Liver (tissue), 9 donors: Measurements from ENCODE around the gene ERGIC1. TPM values are rescaled to one million over a fixed set of nuclear protein-coding genes. Genes with fewer than 3 reads are reported as not detected.

Experiments
- DNase-seq: peaks from one replicate; pipeline ENCODE4 v3.0.0-alpha.2; 2017; ENCODE audit warnings: low spot score
- H3K27ac ChIP-seq, 2 donors: one replicate each; pipeline ENCODE4 v1.7.0; 2013; ENCODE audit warnings: inconsistent platforms in 2 of 2, low read length in 2 of 2, control low read depth in 1 of 2, low read depth in 1 of 2, mild to moderate bottlenecking in 1 of 2
- H3K27me3 ChIP-seq, 4 donors: one replicate each; pipeline versions ENCODE4 v1.6.1 to v1.7.0; 2013; ENCODE audit warnings: low read length in 3 of 4, inconsistent platforms in 1 of 4, mild to moderate bottlenecking in 1 of 4, moderate library complexity in 1 of 4; ENCODE audit not compliant: control insufficient read depth in 4 of 4, insufficient read depth in 4 of 4
- H3K36me3 ChIP-seq, 4 donors: one replicate each; pipeline versions ENCODE4 v1.6.1 to v1.7.0; 2013; ENCODE audit warnings: low read length in 3 of 4, mild to moderate bottlenecking in 3 of 4, low read depth in 1 of 4, moderate library complexity in 1 of 4; ENCODE audit not compliant: control insufficient read depth in 4 of 4, insufficient read depth in 3 of 4
- H3K4me1 ChIP-seq, 4 donors: one replicate each; pipeline versions ENCODE4 v1.6.1 to v1.7.0; 2013; ENCODE audit warnings: low read length in 3 of 4, mild to moderate bottlenecking in 3 of 4, moderate library complexity in 1 of 4; ENCODE audit not compliant: control insufficient read depth in 4 of 4, insufficient read depth in 4 of 4
- H3K4me3 ChIP-seq, 3 donors: one replicate each; pipeline versions ENCODE4 v1.6.1 to v1.7.0; 2013; ENCODE audit warnings: low read length in 3 of 3, control low read depth in 1 of 3, low read depth in 1 of 3, mild to moderate bottlenecking in 1 of 3
- H3K9ac ChIP-seq, 2 donors: one replicate each; pipeline ENCODE4 v1.7.0; 2013; ENCODE audit warnings: low read length in 2 of 2, mild to moderate bottlenecking in 2 of 2, moderate library complexity in 2 of 2, control low read depth in 1 of 2, low read depth in 1 of 2
- H3K9me3 ChIP-seq, 4 donors: one replicate each; pipeline versions ENCODE4 v1.6.1 to v1.7.0; 2013; ENCODE audit warnings: low read length in 3 of 4; ENCODE audit not compliant: control insufficient read depth in 4 of 4
- ATF3 ChIP-seq: IDR thresholded peaks from 2 replicates; pipeline ENCODE4 v1.6.1; 2016; ENCODE audit warnings: antibody characterized with exemption
- CTCF ChIP-seq: fragments of 150-350 bp; IDR thresholded peaks from 2 replicates; pipeline ENCODE4 v1.5.1; 2017; ENCODE audit warnings: improper control_type of control experiment, low read depth, low read length; ENCODE audit not compliant: missing input control
- EGR1 ChIP-seq, 2 donors: IDR thresholded peaks; 2 replicates each; pipeline ENCODE4 v1.6.1; 2016 to 2018; ENCODE audit warnings: antibody characterized with exemption in 2 of 2, low read depth in 2 of 2
- FOXA1 ChIP-seq: IDR thresholded peaks from 2 replicates; pipeline ENCODE4 v1.6.1; 2016; ENCODE audit warnings: antibody characterized with exemption
- FOXA2 ChIP-seq: IDR thresholded peaks from 2 replicates; pipeline ENCODE4 v1.6.1; 2016; ENCODE audit warnings: antibody characterized with exemption
- GABPA ChIP-seq, 2 donors: IDR thresholded peaks in 1 of 2; conservative IDR thresholded peaks in 1 of 2; 2 replicates each; pipeline ENCODE4 v1.6.1; 2016; ENCODE audit warnings: antibody characterized with exemption in 2 of 2, mild to moderate bottlenecking in 1 of 2, moderate library complexity in 1 of 2
- HNF4A ChIP-seq, 2 donors: conservative IDR thresholded peaks; 2 replicates each; pipeline ENCODE4 v1.6.1; 2016; ENCODE audit warnings: antibody characterized with exemption in 2 of 2, mild to moderate bottlenecking in 2 of 2
- HNF4G ChIP-seq: IDR thresholded peaks from 2 replicates; pipeline ENCODE4 v1.6.1; 2016; ENCODE audit warnings: antibody characterized with exemption
- JUND ChIP-seq, 2 donors: IDR thresholded peaks; 2 replicates each; pipeline ENCODE4 v1.6.1; 2016; ENCODE audit warnings: antibody characterized with exemption in 2 of 2
- NR2F2 ChIP-seq: IDR thresholded peaks from 2 replicates; pipeline ENCODE4 v1.6.1; 2016; ENCODE audit warnings: antibody characterized with exemption
- RAD21 ChIP-seq, 2 donors: IDR thresholded peaks; 2 replicates each; pipeline ENCODE4 v1.6.1; 2016; ENCODE audit warnings: antibody characterized with exemption in 2 of 2, mild to moderate bottlenecking in 2 of 2
- RXRA ChIP-seq, 2 donors: IDR thresholded peaks; 2 replicates each; pipeline ENCODE4 v1.6.1; 2017 to 2018; ENCODE audit warnings: antibody characterized with exemption in 2 of 2, mild to moderate bottlenecking in 1 of 2
- SP1 ChIP-seq: IDR thresholded peaks from 2 replicates; pipeline ENCODE4 v1.6.1; 2018; ENCODE audit warnings: antibody characterized with exemption, mild to moderate bottlenecking
- TAF1 ChIP-seq: conservative IDR thresholded peaks from 2 replicates; pipeline ENCODE4 v1.6.1; 2016; ENCODE audit warnings: antibody characterized with exemption, mild to moderate bottlenecking
- YY1 ChIP-seq: IDR thresholded peaks from 2 replicates; pipeline ENCODE4 v1.6.1; 2016; ENCODE audit warnings: antibody characterized with exemption, mild to moderate bottlenecking
- ZBTB33 ChIP-seq: IDR thresholded peaks from 2 replicates; pipeline ENCODE4 v1.6.1; 2016; ENCODE audit warnings: antibody characterized with exemption
- WGBS: extraction: QIAGEN DNeasy Blood & Tissue Kit; methylation state at CpG from one replicate; pipeline ENCODE4 v1.1.7; 2013; 5-methylcytosine and 5-hydroxymethylcytosine counted together
- polyA plus RNA-seq, 2 donors: library from polyadenylated mRNA; stranded (reverse) in 1 of 2; unstranded in 1 of 2; fragments of 200-250 nt in 1 of 2; fragments of >200 nt in 1 of 2; fragmentation: Nextera tagmentation in 1 of 2; extraction: Ambion mirVana in 1 of 2; gene quantifications; one replicate each; pipeline versions ENCODE4 v1.2.1 to v1.2.3, GENCODE V29; 2013 to 2015
- total RNA-seq, 2 donors: library from RNA; depleted of rRNA; stranded (reverse); fragments of >200 nt; gene quantifications; one replicate each; pipeline ENCODE4 v1.2.3, GENCODE V29; 2014
- TF ChIP-seq, protein P1 (sequence below): IDR thresholded peaks from 2 replicates; pipeline ENCODE4 v1.6.1; 2016; ENCODE audit warnings: antibody characterized with exemption
- TF ChIP-seq, protein P2 (sequence below): IDR thresholded peaks from 2 replicates; pipeline ENCODE4 v1.6.1; 2016; ENCODE audit warnings: antibody characterized with exemption, mild to moderate bottlenecking
- donor health status: healthy.
- donor health status: healthy.
- donor health status: healthy.
- donor health status: healthy.
- donor health status: healthy.

Gene ERGIC1
- total and polyA plus RNA-seq, 4 donors, result 45.4 to 155 (median 101) TPM

DNA sequence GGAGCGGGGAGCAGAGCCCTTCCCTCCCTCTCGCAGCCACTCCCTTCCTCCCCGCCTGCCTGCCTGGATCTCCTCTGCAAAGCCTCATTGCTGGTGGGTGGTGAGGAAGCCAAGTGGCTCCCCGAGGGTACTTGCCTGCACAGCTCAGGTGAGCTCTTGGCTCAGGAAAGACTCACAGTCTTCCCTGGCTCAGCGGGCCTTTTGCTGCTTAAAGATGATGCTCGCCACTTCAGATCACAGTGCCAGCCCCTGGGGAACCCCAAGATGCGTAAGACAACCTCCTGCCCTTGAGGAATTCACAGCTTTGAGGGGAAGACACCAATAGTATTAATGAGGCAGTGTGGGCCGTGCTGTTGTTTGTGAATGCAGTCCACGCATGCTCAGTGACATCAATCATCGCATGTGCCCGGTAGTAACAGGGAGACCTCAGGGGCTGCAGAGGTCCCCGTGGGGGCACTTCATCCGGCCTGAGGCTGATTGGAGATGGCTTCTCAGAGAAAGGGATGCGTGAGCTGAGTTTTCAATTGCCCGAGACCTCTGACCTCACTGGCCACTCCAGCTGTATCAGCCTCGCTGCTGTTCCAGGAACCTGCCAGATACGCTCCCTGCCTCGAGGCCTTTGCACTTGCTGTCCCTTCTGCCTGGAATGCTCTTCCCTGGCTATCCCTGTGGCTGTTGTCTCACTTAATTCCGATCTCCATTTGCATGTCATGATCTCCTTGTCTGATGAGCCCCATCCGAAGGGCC is 36.8 kb downstream of the ERGIC1 start:
- Histone ChIP-seq H3K36me3 (no peaks in the 10 kb centered on the region), H3K9me3 (no peaks in the 10 kb centered on the region), H3K9ac (peak overlapping the region; percentile 39 to 61), H3K27me3 (no peaks in the 10 kb centered on the region), H3K27ac (peak overlapping the region; percentile 96 to 98), H3K4me1 (peaks cover 24 to 57% (median 44%) of the 10 kb centered on the region in 4 donors), H3K4me3 (no peak overlapping the region)
- TF ChIP-seq NR2F2 (peak; percentile 98), YY1 (peak; percentile 23), EGR1 (IDR thresholded peaks at IDR 0.05; ENCODE audit: low read depth in 2 of 2) (no peak), CTCF (no peak), HNF4A (conservative IDR thresholded peaks at IDR 0.05) (peak; percentile 51 to 81), GABPA (IDR thresholded peaks at IDR 0.05 in 1 of 2, conservative IDR thresholded peaks at IDR 0.05 in 1 of 2) (no peak), SP1 (peak; percentile 74), RAD21 (IDR thresholded peaks at IDR 0.05) (peak; percentile 44 to 64), FOXA1 (no peak), RXRA (IDR thresholded peaks at IDR 0.05) (peak; percentile 76 to 92), TAF1 (no peak), JUND (IDR thresholded peaks at IDR 0.05) (peak; percentile 24 to 62), FOXA2 (no peak), ZBTB33 (no peak), HNF4G (no peak), ATF3 (no peak)
- TF ChIP-seq, protein P1, sequence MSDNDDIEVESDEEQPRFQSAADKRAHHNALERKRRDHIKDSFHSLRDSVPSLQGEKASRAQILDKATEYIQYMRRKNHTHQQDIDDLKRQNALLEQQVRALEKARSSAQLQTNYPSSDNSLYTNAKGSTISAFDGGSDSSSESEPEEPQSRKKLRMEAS, result peak; percentile 31
- TF ChIP-seq, protein P2, sequence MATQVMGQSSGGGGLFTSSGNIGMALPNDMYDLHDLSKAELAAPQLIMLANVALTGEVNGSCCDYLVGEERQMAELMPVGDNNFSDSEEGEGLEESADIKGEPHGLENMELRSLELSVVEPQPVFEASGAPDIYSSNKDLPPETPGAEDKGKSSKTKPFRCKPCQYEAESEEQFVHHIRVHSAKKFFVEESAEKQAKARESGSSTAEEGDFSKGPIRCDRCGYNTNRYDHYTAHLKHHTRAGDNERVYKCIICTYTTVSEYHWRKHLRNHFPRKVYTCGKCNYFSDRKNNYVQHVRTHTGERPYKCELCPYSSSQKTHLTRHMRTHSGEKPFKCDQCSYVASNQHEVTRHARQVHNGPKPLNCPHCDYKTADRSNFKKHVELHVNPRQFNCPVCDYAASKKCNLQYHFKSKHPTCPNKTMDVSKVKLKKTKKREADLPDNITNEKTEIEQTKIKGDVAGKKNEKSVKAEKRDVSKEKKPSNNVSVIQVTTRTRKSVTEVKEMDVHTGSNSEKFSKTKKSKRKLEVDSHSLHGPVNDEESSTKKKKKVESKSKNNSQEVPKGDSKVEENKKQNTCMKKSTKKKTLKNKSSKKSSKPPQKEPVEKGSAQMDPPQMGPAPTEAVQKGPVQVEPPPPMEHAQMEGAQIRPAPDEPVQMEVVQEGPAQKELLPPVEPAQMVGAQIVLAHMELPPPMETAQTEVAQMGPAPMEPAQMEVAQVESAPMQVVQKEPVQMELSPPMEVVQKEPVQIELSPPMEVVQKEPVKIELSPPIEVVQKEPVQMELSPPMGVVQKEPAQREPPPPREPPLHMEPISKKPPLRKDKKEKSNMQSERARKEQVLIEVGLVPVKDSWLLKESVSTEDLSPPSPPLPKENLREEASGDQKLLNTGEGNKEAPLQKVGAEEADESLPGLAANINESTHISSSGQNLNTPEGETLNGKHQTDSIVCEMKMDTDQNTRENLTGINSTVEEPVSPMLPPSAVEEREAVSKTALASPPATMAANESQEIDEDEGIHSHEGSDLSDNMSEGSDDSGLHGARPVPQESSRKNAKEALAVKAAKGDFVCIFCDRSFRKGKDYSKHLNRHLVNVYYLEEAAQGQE, result peak; percentile 32
- no peak for DNase-seq
- 63% methylated on average over 20 of the region's 20 CpGs for WGBS
